K562 (cell line): ENCODE results near the gene VGF. TPM values are rescaled to one million over a fixed set of nuclear protein-coding genes. Genes with fewer than 3 reads are reported as not detected.

Experiments used
- ATAC-seq: fragments of 200-7000 bp; cut with Tn5 transposase; 3 replicates; pipeline ENCODE4 v1.9.1; 2020; ENCODE audit warnings: moderate library complexity
- Bru-seq: library from RNA; stranded (reverse); fragments of 400-500 nt; gene quantifications from one replicate; lab custom pipeline; 2021; lab: Mats Ljungman, UMichigan
- BruChase-seq, 2 experiments: library from RNA; stranded (reverse); fragments of 400-500 nt; gene quantifications; one replicate each; lab custom pipeline; 2021; lab: Mats Ljungman, UMichigan
- BruUV-seq: library from RNA; stranded (reverse); fragments of 400-500 nt; replicated peaks from 2 replicates; lab custom pipeline; 2021; lab: Mats Ljungman, UMichigan
- CTCF ChIA-PET: fragments of 300-600 bp; formaldehyde crosslinking; extraction: SDS; loops from one replicate; lab custom pipeline; 2021; ENCODE audit warnings: low intra/inter-chr PET ratio; lab: Yijun Ruan, JAX
- POLR2A ChIA-PET: fragments of 300-600, 350-650 bp; sonication (Branson Sonifier 250); formaldehyde crosslinking; extraction: SDS; loops from one replicate; lab custom pipeline; 2021; ENCODE audit warnings: antibody characterized with exemption, inconsistent platforms; lab: Yijun Ruan, JAX
- DNase-seq, 4 experiments: peaks; one replicate each; pipeline versions ENCODE4 v3.0.0 to v3.0.0-alpha.2; 2011 to 2018; ENCODE audit warnings: low spot score in 3 of 4, mixed read lengths in 3 of 4; ENCODE audit errors: extremely low read depth in 1 of 4
- FAIRE-seq: peaks from 2 replicates; lab custom pipeline; 2011; peaks lifted over from hg19 to GRCh38; lab: Jason Lieb, UNC
- H2AFZ ChIP-seq: 2 replicates; pipeline ENCODE4 v1.6.0; 2011; ENCODE audit warnings: low read depth, low read length, control low read depth, inconsistent platforms
- H3K27ac ChIP-seq: fragments of 200-600 bp; 3 replicates; pipeline ENCODE4 v1.8.0; 2011; ENCODE audit warnings: low read depth, mild to moderate bottlenecking, control low read depth, inconsistent platforms, low read length, moderate library complexity, mixed read lengths; ENCODE audit errors: extremely low read depth
- H3K27me3 ChIP-seq, 2 experiments: fragments of 300-600 bp in 1 of 2; 2 replicates in 1 of 2; 3 replicates in 1 of 2; pipeline versions ENCODE4 v1.6.0 to v1.8.0; 2011; ENCODE audit warnings: inconsistent platforms in 2 of 2, low read length in 2 of 2, mild to moderate bottlenecking in 1 of 2, mixed read lengths in 1 of 2, moderate library complexity in 1 of 2; ENCODE audit not compliant: control insufficient read depth in 2 of 2, insufficient read depth in 2 of 2
- H3K36me3 ChIP-seq: fragments of 300-600 bp; 3 replicates; pipeline ENCODE4 v1.8.0; 2011; ENCODE audit warnings: mild to moderate bottlenecking, low read length, inconsistent platforms; ENCODE audit not compliant: control insufficient read depth, insufficient read depth
- H3K4me1 ChIP-seq, 2 experiments: fragments of 200-600 bp in 1 of 2; replicated peaks in 1 of 2; 2 replicates in 1 of 2; 3 replicates in 1 of 2; pipeline versions ENCODE4 v1.5.1 to v1.8.0; 2011; ENCODE audit warnings: inconsistent platforms in 2 of 2, low read length in 2 of 2, mild to moderate bottlenecking in 1 of 2, mixed read lengths in 1 of 2, moderate library complexity in 1 of 2; ENCODE audit not compliant: control insufficient read depth in 2 of 2, insufficient read depth in 2 of 2
- H3K4me2 ChIP-seq: 2 replicates; pipeline ENCODE4 v1.6.1; 2011; ENCODE audit warnings: low read length, control low read depth, inconsistent platforms, mixed read lengths; ENCODE audit not compliant: insufficient read depth
- H3K4me3 ChIP-seq: fragments of 200-600 bp; sonication (generic), shearing (Covaris generic); 2 replicates; pipeline ENCODE4 v1.5.1; 2016; ENCODE audit warnings: control low read depth, inconsistent platforms
- H3K79me2 ChIP-seq: fragments of 200-600 bp; 3 replicates; pipeline ENCODE4 v1.8.0; 2011; ENCODE audit warnings: low read length, inconsistent platforms; ENCODE audit not compliant: control insufficient read depth, insufficient read depth
- H3K9ac ChIP-seq, 2 experiments: 2 replicates each; pipeline versions ENCODE4 v1.6.0 to v1.6.1; 2011; ENCODE audit warnings: low read depth in 2 of 2, low read length in 2 of 2, control low read depth in 1 of 2, inconsistent platforms in 1 of 2, mild to moderate bottlenecking in 1 of 2, mixed read lengths in 1 of 2; ENCODE audit not compliant: insufficient read depth in 1 of 2
- H3K9me1 ChIP-seq: one replicate; pipeline ENCODE4 v1.6.0; 2011; ENCODE audit warnings: inconsistent platforms, mild to moderate bottlenecking, low read length, moderate library complexity; ENCODE audit not compliant: control insufficient read depth, insufficient read depth
- H3K9me3 ChIP-seq: replicated peaks from 2 replicates; pipeline ENCODE4 v1.5.1; 2011; ENCODE audit warnings: low read depth, low read length, inconsistent platforms; ENCODE audit not compliant: control insufficient read depth, insufficient read depth
- H4K20me1 ChIP-seq: replicated peaks from 2 replicates; pipeline ENCODE4 v1.6.1; 2011; ENCODE audit warnings: low read length, inconsistent platforms, mixed read lengths; ENCODE audit not compliant: control insufficient read depth, insufficient read depth
- CBX5 ChIP-seq: IDR thresholded peaks from 2 replicates; pipeline ENCODE4 v1.6.1; 2014; ENCODE audit warnings: low read depth, borderline replicate concordance
- CCNT2 ChIP-seq: IDR thresholded peaks from 2 replicates; pipeline ENCODE4 v1.6.1; 2011; ENCODE audit warnings: borderline replicate concordance, low read depth, mild to moderate bottlenecking, moderate library complexity, mixed read lengths, low read length; ENCODE audit not compliant: insufficient read length; ENCODE audit errors: extremely low read depth
- FOXA3 ChIP-seq, 2 experiments: fragments of 450-650 bp in 1 of 2; sonication (generic) in 1 of 2; formaldehyde crosslinking; IDR thresholded peaks in 1 of 2; conservative IDR thresholded peaks in 1 of 2; 2 replicates each; pipeline versions ENCODE4 v1.4.0 to v1.8.0; 2020 to 2022; ENCODE audit warnings: mild to moderate bottlenecking in 2 of 2, missing genetic modification reagents in 1 of 2
- FUS ChIP-seq: fragments of 200-400 bp; formaldehyde crosslinking; optimal IDR thresholded peaks from 2 replicates; pipeline ENCODE3; 2017; ENCODE audit warnings: low read depth, low read length
- HCFC1 ChIP-seq: IDR thresholded peaks from 2 replicates; pipeline ENCODE4 v1.6.1; 2012; ENCODE audit warnings: low read depth, low read length, improper control_type of control experiment
- HNRNPUL1 ChIP-seq: fragments of 200-400 bp; formaldehyde crosslinking; IDR thresholded peaks from 2 replicates; pipeline ENCODE4 v1.6.1; 2017; ENCODE audit warnings: low read length
- ILF3 ChIP-seq: fragments of 450-650 bp; IDR thresholded peaks from 2 replicates; pipeline ENCODE4 v1.6.1; 2018; ENCODE audit warnings: antibody characterized with exemption, mild to moderate bottlenecking, moderate library complexity, borderline replicate concordance
- IRF2 ChIP-seq: sonication (generic); formaldehyde crosslinking; IDR thresholded peaks from 2 replicates; pipeline ENCODE4 v1.8.1; 2022; ENCODE audit warnings: mild to moderate bottlenecking, missing genetic modification reagents
- MCM5 ChIP-seq: fragments of 450-650 bp; IDR thresholded peaks from 2 replicates; pipeline ENCODE4 v1.6.1; 2016; ENCODE audit warnings: low read depth
- MEF2D ChIP-seq: conservative IDR thresholded peaks from 2 replicates; pipeline ENCODE4 v1.6.1; 2016; ENCODE audit warnings: low read depth, missing genetic modification characterization, missing compliant biosample characterization
- STAT5A ChIP-seq: IDR thresholded peaks from 2 replicates; pipeline ENCODE4 v1.6.1; 2012; ENCODE audit warnings: low read length, inconsistent platforms, borderline replicate concordance
- U2AF2 ChIP-seq: fragments of 200-400 bp; formaldehyde crosslinking; optimal IDR thresholded peaks from 2 replicates; pipeline ENCODE3; 2017; ENCODE audit warnings: low read depth, mild to moderate bottlenecking, low read length
- ZBTB26 ChIP-seq: fragments of 450-650 bp; formaldehyde crosslinking; IDR thresholded peaks from 2 replicates; pipeline ENCODE4 v1.4.0; 2022; ENCODE audit warnings: missing genetic modification characterization
- ZNF175 ChIP-seq: fragments of 200-800 bp; sonication (Bioruptor generic); IDR thresholded peaks from 2 replicates; pipeline ENCODE4 v1.6.1; 2016; ENCODE audit warnings: low read depth, mild to moderate bottlenecking, missing genetic modification characterization, missing compliant biosample characterization
- ZNF764 ChIP-seq: fragments of 250-450 bp; sonication (Bioruptor Pico); IDR thresholded peaks from 2 replicates; pipeline ENCODE4 v1.4.0; 2020; ENCODE audit warnings: low read depth, mild to moderate bottlenecking, moderate library complexity
- WGBS: fragments of 100-300 bp; shearing (Covaris generic); methylation state at CpG from one replicate; pipeline ENCODE4 v1.1.6; 2016; ENCODE audit warnings: low coverage, mixed read lengths; ENCODE audit not compliant: insufficient coverage; ENCODE audit errors: missing lambda C conversion rate; 5-methylcytosine and 5-hydroxymethylcytosine counted together
- in situ Hi-C: fragments of 300-500 bp; cut with MboI; formaldehyde crosslinking; loops from 4 replicates; pipeline ENCODE4 v1.15.0; 2018; ENCODE audit warnings: inconsistent platforms, mixed read lengths
- intact Hi-C: fragments of 100-400 bp; cut with micrococcal nuclease; formaldehyde crosslinking; loops from 2 replicates; pipeline ENCODE4 v1.14.2; 2022
- long read RNA-seq, 3 experiments: library from polyadenylated mRNA in 2 of 3; library from RNA in 1 of 3; unstranded in 2 of 3; stranded (forward) in 1 of 3; transcript quantifications; one replicate each; pipeline ENCODE4 v2.0.0, GENCODE V29; 2019 to 2022
- polyA minus RNA-seq, 3 experiments: library from RNA; depleted of rRNA, polyadenylated mRNA; stranded (reverse); fragments of >200 nt; gene quantifications; 2 replicates each; pipeline ENCODE4 v1.2.3, GENCODE V29; 2011
- polyA plus RNA-seq, 8 experiments: library from polyadenylated mRNA; depleted of rRNA in 4 of 8; stranded (reverse) in 5 of 8; unstranded in 3 of 8; fragments of >200 nt; fragmentation: Nextera tagmentation in 2 of 8; fragmentation: Illumina TruSeq in 1 of 8; extraction: Ambion mirVana in 2 of 8; extraction: Trizol in 1 of 8; gene quantifications; 2 replicates each; pipeline versions ENCODE4 v1.2.1 to v1.2.3, GENCODE V29; 2011 to 2014; ENCODE audit warnings: inconsistent platforms in 1 of 8, missing spikeins in 1 of 8
- total RNA-seq, 7 experiments: library from RNA; depleted of rRNA in 6 of 7; stranded (reverse); fragments of >200 nt in 6 of 7; fragmentation: Illumina TruSeq in 2 of 7; extraction: Trizol in 2 of 7; gene quantifications; 2 replicates each; pipeline versions ENCODE4 v1.2.1 to v1.2.3, GENCODE V29; 2011 to 2021; ENCODE audit warnings: low replicate concordance in 1 of 7

The VGF gene
- 0.81 and 4.0 TPM in 2 replicates for total RNA-seq (2011; cell fraction: chromatin; rRNA removed; ENCODE audit: low replicate concordance)
- total RNA-seq (2011; cell fraction: nucleolus; rRNA removed), result 3.8 and 7.2 TPM in 2 replicates
- total RNA-seq (2011; cell fraction: nucleoplasm; rRNA removed), result 1.1 and 2.2 TPM in 2 replicates
- 1.8 and 2.8 TPM in 2 replicates for total RNA-seq (2014; rRNA removed)
- 0.19 and 0.22 TPM in 2 replicates for total RNA-seq (2014; rRNA removed; fragmentation: Illumina TruSeq; extraction: Trizol)
- total RNA-seq (2015; rRNA removed; fragmentation: Illumina TruSeq; extraction: Trizol), result 0.40 and 0.45 TPM in 2 replicates
- 4.2 and 5.7 TPM in 2 replicates for total RNA-seq (2021)
- polyA plus RNA-seq (2011; rRNA removed), result 0.14 and 0.23 TPM in 2 replicates
- polyA plus RNA-seq (2011; cell fraction: cytosol; rRNA removed), result 0.10 and 1.1 TPM in 2 replicates
- polyA plus RNA-seq (2011; cell fraction: nucleus; rRNA removed), result 0.65 and 2.1 TPM in 2 replicates
- polyA plus RNA-seq (2012), result 1.6 and 7.3 TPM in 2 replicates
- polyA plus RNA-seq (2014; fragmentation: Illumina TruSeq; extraction: Trizol), result 0.34 and 0.79 TPM in 2 replicates
- polyA plus RNA-seq (2014; fragmentation: Nextera tagmentation; extraction: Ambion mirVana), result under 1 TPM; 0.03 to 0.08 TPM
- polyA plus RNA-seq (2014; rRNA removed), result 1.4 and 1.7 TPM in 2 replicates
- not detected in 2 replicates for polyA minus RNA-seq (2011; rRNA and poly(A)+ RNA removed)
- 0.73 and 1.7 TPM in 2 replicates for polyA minus RNA-seq (2011; cell fraction: cytosol; rRNA and poly(A)+ RNA removed)
- polyA minus RNA-seq (2011; cell fraction: nucleus; rRNA and poly(A)+ RNA removed), result 0.89 and 0.94 TPM in 2 replicates
- Bru-seq, nascent RNA, result percentile 37 among the genes with signal in this experiment
- percentile 22 among the genes with signal in this experiment for BruChase-seq, experiment 1, labeled RNA remaining after a 2-hour chase
- percentile 17 among the genes with signal in this experiment for BruChase-seq, experiment 2, labeled RNA remaining after a 6-hour chase
- long read RNA-seq, experiment 1, partial matches to known transcripts, result 8 of 8 reads
- long read RNA-seq, experiment 1, other reads (novel, unspliced or antisense), result 0 of 8 reads
- long read RNA-seq, experiment 2, partial matches to known transcripts, result 0 of 21 reads
- long read RNA-seq, experiment 2, other reads (novel, unspliced or antisense), result 20 of 21 reads
- long read RNA-seq, experiment 3, result 0 reads

GRCh38 chr7:101165075-101165957 is at the start of gene VGF:
Gene VGF, minus strand, starts transcription at chr7:101165569. Its CDS starts 726 bp downstream, at chr7:101164843.
- no TSS peak for BruUV-seq
- peak within 1 kb of the TSS; percentile 70 for H2AFZ ChIP-seq
- POLR2A ChIA-PET, result interaction anchor here (0.7 to 1.4 kb wide), 4 partner anchors 9 to 1866 kb away, joined by 3 to 5 read pairs (median 4); partner anchors contain the start of gene MEPCE
- peaks cover 36 to 67% of the 10 kb centered on the region in 2 experiments for H3K4me1 ChIP-seq
- H3K4me3 ChIP-seq, result peak within 1 kb of the TSS; percentile 35
- H3K9me3 ChIP-seq, result no peaks in the 10 kb centered on the region
- intact Hi-C loops (loop anchor here (1.0 kb wide), 1 partner anchor 9 kb away; no protein-coding TSS in a partner anchor), in situ Hi-C loops (no loop called here)
- no peaks in the 10 kb centered on the region for H3K79me2 ChIP-seq
- H3K9ac ChIP-seq, result peak within 1 kb of the TSS in 1 of 2 experiments; percentile 85; a peak in 2 of 4 replicates
- no peak within 1 kb of the TSS for H3K27ac ChIP-seq
- FAIRE-seq (peak; percentile 91), ATAC-seq (peak; percentile 88), DNase-seq (peak; percentile 97 to 99 (median 98))
- peaks cover 23% of the 10 kb centered on the region for H4K20me1 ChIP-seq
- CTCF ChIA-PET, result interaction anchor here (0.6 kb wide), 1 partner anchor 70 kb away, joined by 7 read pairs; no protein-coding TSS in a partner anchor
- H3K9me1 ChIP-seq, result peaks cover 6% of the 10 kb centered on the region
- peaks cover 4% of the 10 kb centered on the region; the same call in 1 of the 3 replicates for H3K36me3 ChIP-seq
- H3K27me3 ChIP-seq, result peaks cover 5 to 20% of the 10 kb centered on the region in 2 experiments; a peak in 2 of 5 replicates
- WGBS, result 3% methylated on average over 59 of the region's 74 CpGs
- peak within 1 kb of the TSS; percentile 72 for H3K4me2 ChIP-seq
- TF ChIP-seq STAT5A, result no peak
- TF ChIP-seq CBX5, result no peak
- no peak for TF ChIP-seq ZNF764
- peak in 1 of 2 experiments; percentile 82; a peak in 1 of 4 replicates for TF ChIP-seq FOXA3 (CRISPR knock-in tag; conservative IDR thresholded peaks at IDR 0.05 in 1 of 2, IDR thresholded peaks at IDR 0.05 in 1 of 2)
- TF ChIP-seq FUS, result no peak
- TF ChIP-seq U2AF2, result no peak
- peak; percentile 85; the same call in 1 of the 2 replicates for TF ChIP-seq IRF2 (CRISPR knock-in tag)
- peak; percentile 94 for TF ChIP-seq CCNT2
- TF ChIP-seq MEF2D, result no peak
- TF ChIP-seq ILF3, result no peak
- 0 out of 2 replicates have a peak, but pooled peaks have one; percentile 5 for TF ChIP-seq ZBTB26 (CRISPR knock-in tag)
- TF ChIP-seq ZNF175 (CRISPR knock-in tag), result peak; percentile 49; the same call in 1 of the 2 replicates
- TF ChIP-seq MCM5, result no peak
- peak; percentile 55 for TF ChIP-seq HCFC1
- no peak for TF ChIP-seq HNRNPUL1
